WI38 (cell line): Measurements from ENCODE around the gene USP36.

Source experiments
- H3K4me3 ChIP-seq: 2 replicates; pipeline ENCODE4 v1.5.1; 2011; ENCODE audit warnings: low read depth, mild to moderate bottlenecking, control low read depth, low read length
- CTCF ChIP-seq: IDR thresholded peaks from 2 replicates; pipeline ENCODE4 v1.5.1; 2012; ENCODE audit warnings: low read depth, mild to moderate bottlenecking, control low read depth, low read length

The USP36 gene

DNA sequence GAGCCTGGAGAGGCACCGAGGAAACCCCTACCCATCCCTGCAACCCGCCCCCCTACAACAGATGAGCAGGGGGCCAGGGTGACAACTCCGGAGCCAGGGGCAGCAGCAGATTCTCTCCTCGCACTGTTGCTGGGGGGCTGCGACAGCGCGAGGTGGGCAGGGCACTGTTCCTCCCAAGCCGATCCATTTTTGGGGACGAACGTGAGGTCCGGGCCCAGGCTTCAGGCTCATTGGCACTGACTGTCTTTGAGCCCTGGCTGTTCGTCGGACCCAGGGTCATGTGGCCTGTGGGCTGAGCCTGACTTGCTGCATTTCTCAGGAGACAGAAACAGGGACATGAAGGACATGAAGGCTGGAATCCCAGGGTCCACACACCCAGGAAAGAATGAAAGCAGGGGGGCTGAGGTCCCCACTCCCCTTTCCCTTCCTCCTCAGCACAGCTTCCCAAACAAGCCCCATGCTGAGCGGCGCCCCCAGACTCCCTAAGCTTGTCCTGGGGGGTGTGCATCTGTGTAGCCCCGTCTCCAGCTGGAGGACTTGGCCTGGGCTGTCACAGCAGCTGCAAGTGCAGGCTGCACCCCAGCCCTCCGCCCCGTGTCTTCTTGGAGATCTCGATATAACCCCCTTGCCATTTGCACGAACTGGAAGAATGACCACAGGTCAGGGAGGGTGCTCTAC is 43.7 kb upstream of the USP36 start:
- H3K4me3 ChIP-seq, result peak overlapping the region; percentile 39
- TF ChIP-seq CTCF, result no peak

DNA sequence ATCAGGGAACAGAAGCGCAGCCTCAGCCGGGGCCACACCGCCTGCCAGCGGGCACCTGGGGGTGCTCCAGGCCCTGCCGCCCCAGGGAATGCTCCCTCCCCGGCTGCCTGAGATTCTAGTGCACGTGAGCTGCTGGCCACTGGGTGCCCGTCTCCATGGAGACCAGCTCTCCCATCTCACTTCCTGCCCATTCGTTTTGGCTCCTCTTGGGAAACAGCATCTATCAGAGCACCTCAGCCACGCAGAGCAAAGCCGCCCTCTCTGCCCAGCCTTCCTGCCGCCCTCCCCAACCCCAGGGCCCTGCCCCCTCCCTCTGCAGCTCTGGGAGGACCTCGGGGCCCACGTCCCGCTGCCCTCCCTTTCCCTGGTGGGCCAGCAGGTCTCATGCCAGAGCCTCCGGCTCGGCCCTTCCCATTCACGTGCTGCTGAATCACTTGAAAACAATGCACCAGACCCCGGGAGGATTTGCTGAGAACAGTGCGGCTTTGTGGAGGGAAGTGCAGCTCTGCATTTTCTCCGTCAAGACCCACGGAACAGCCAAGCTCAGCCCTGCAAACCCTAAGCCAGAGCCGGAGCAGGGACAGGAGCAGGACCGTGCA is 43.0 kb upstream of the USP36 start:
- H3K4me3 ChIP-seq, result peak overlapping the region; percentile 39
- TF ChIP-seq CTCF, result no peak

- no peak for TF ChIP-seq CTCF
- peak overlapping the region; percentile 39 for H3K4me3 ChIP-seq
Measured at GRCh38 chr17:78883089-78883532, 42.5 kb upstream of the USP36 start.

GRCh38 chr17:78882540-78883088 is 42.0 kb upstream of the USP36 start:
- no peak for TF ChIP-seq CTCF
- H3K4me3 ChIP-seq, result no peak overlapping the region

GRCh38 chr17:78879635-78880186 is 39.1 kb upstream of the USP36 start:
- peak overlapping the region; percentile 41 for H3K4me3 ChIP-seq
- TF ChIP-seq CTCF, result no peak

GRCh38 chr17:78878871-78879527 is 38.4 kb upstream of the USP36 start:
- TF ChIP-seq CTCF, result no peak
- peak overlapping the region; percentile 41 for H3K4me3 ChIP-seq
